Natural killer cell (primary cell): Measurements from ENCODE around the gene PKP4. TPM values are rescaled to one million over a fixed set of nuclear protein-coding genes. Genes with fewer than 3 reads are reported as not detected.

Experiments used
- ATAC-seq, 3 donors: fragments of 150-1000 bp in 2 of 3; fragments of 200-7000 bp in 1 of 3; cut with Tn5 transposase; 1 replicate in 1 of 3; 2 replicates in 2 of 3; pipeline ENCODE4 v1.10.0; 2021; ENCODE audit warnings: mild to moderate bottlenecking in 2 of 3, moderate library complexity in 2 of 3
- DNase-seq, 2 donors: peaks; one replicate each; pipeline versions ENCODE4 v3.0.0 to v3.0.0-alpha.2; 2013 to 2021; ENCODE audit warnings: mixed read lengths in 1 of 2
- H3K27ac ChIP-seq: one replicate; pipeline ENCODE4 v1.5.1; 2013; ENCODE audit warnings: mild to moderate bottlenecking, low read length
- H3K27me3 ChIP-seq: one replicate; pipeline ENCODE4 v1.6.1; 2013; ENCODE audit warnings: low read length; ENCODE audit not compliant: control insufficient read depth, insufficient read depth
- H3K36me3 ChIP-seq: one replicate; pipeline ENCODE4 v1.6.1; 2013; ENCODE audit warnings: low read length; ENCODE audit not compliant: control insufficient read depth, insufficient read depth
- H3K4me1 ChIP-seq: one replicate; pipeline ENCODE4 v1.6.1; 2013; ENCODE audit warnings: low read length; ENCODE audit not compliant: control insufficient read depth, insufficient read depth
- H3K4me3 ChIP-seq: one replicate; pipeline ENCODE4 v1.5.1; 2013; ENCODE audit warnings: low read length
- H3K9me3 ChIP-seq: one replicate; pipeline ENCODE4 v1.6.1; 2013; ENCODE audit warnings: low read length; ENCODE audit not compliant: control insufficient read depth, insufficient read depth
- H3K27ac Mint-ChIP-seq, 2 donors: one replicate each; pipeline ENCODE4 v1.8.0; 2022; ENCODE audit warnings: mild to moderate bottlenecking in 2 of 2, mixed read lengths in 2 of 2, moderate library complexity in 1 of 2
- H3K27me3 Mint-ChIP-seq, 2 donors: one replicate each; pipeline ENCODE4 v1.8.0; 2022; ENCODE audit warnings: low read depth in 2 of 2, mixed read lengths in 2 of 2
- H3K36me3 Mint-ChIP-seq: one replicate; pipeline ENCODE4 v1.8.0; 2022; ENCODE audit warnings: mixed read lengths
- H3K4me1 Mint-ChIP-seq, 2 donors: one replicate each; pipeline ENCODE4 v1.8.0; 2022; ENCODE audit warnings: mixed read lengths in 2 of 2
- H3K4me3 Mint-ChIP-seq: one replicate; pipeline ENCODE4 v1.8.0; 2022; ENCODE audit warnings: mild to moderate bottlenecking, moderate library complexity, mixed read lengths
- H3K9me3 Mint-ChIP-seq, 2 donors: one replicate each; pipeline ENCODE4 v1.8.0; 2022; ENCODE audit warnings: mixed read lengths in 2 of 2
- WGBS: methylation state at CpG from one replicate; pipeline ENCODE4 v1.1.7; 2013; ENCODE audit warnings: missing lambda C conversion rate; ENCODE audit not compliant: insufficient coverage; 5-methylcytosine and 5-hydroxymethylcytosine counted together
- intact Hi-C: fragments of 100-400 bp; cut with micrococcal nuclease; formaldehyde crosslinking; loops from one replicate; pipeline ENCODE4 v1.14.2; 2022
- total RNA-seq, 4 donors: library from RNA; stranded (reverse); fragments of 120-200 nt in 1 of 4; gene quantifications; one replicate each; pipeline versions ENCODE4 v1.2.3 to v1.2.4, GENCODE V29; 2013 to 2022
- TF ChIP-seq, protein P1 (sequence below): fragments of 200-600 bp; IDR thresholded peaks from one replicate; pipeline ENCODE4 v1.8.0; 2022; ENCODE audit warnings: antibody characterized with exemption

PKP4 gene
- total RNA-seq, 3 donors from 2014 or later (not counting 1 experiment from before 2014, with no cell fraction given), result 5.9 to 8.4 (median 7.2) TPM

DNA sequence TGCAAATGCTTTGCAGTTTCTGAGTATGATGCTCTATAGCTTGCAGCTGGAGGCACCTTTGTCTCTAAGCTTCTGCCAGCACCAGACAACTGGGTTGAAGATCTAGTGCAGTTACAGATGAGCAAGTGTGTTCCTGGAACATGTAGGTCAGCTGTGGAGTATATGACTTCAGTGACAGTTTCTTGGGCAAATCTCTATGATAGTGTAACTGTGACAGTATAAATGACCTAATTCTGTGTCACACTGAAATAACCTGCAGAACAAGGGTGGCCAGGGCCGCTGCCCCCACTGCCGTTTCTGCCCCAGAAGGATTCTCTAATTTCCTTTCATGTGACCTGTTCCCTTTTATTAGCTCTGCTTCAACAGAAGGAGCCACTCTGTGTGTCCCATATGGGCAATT is 193.1 kb downstream of the PKP4 start:
- DNase-seq, result no peak
- H3K27me3 Mint-ChIP-seq, result no peaks in the 10 kb centered on the region
- Histone ChIP-seq H3K27me3 (no peaks in the 10 kb centered on the region), H3K27ac (no peak overlapping the region), H3K36me3 (no peaks in the 10 kb centered on the region), H3K9me3 (no peaks in the 10 kb centered on the region), H3K4me1 (no peaks in the 10 kb centered on the region), H3K4me3 (no peak overlapping the region)
- H3K4me1 Mint-ChIP-seq, result no peaks in the 10 kb centered on the region
- WGBS, result 84% methylated on average over 2 of the region's 2 CpGs
- H3K4me3 Mint-ChIP-seq, result no peak overlapping the region
- H3K9me3 Mint-ChIP-seq, result no peaks in the 10 kb centered on the region
- TF ChIP-seq, protein P1, sequence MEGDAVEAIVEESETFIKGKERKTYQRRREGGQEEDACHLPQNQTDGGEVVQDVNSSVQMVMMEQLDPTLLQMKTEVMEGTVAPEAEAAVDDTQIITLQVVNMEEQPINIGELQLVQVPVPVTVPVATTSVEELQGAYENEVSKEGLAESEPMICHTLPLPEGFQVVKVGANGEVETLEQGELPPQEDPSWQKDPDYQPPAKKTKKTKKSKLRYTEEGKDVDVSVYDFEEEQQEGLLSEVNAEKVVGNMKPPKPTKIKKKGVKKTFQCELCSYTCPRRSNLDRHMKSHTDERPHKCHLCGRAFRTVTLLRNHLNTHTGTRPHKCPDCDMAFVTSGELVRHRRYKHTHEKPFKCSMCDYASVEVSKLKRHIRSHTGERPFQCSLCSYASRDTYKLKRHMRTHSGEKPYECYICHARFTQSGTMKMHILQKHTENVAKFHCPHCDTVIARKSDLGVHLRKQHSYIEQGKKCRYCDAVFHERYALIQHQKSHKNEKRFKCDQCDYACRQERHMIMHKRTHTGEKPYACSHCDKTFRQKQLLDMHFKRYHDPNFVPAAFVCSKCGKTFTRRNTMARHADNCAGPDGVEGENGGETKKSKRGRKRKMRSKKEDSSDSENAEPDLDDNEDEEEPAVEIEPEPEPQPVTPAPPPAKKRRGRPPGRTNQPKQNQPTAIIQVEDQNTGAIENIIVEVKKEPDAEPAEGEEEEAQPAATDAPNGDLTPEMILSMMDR, result no peak
- ATAC-seq, result no peak
- intact Hi-C loops, result no loop called here
- no peak overlapping the region for H3K27ac Mint-ChIP-seq
- H3K36me3 Mint-ChIP-seq, result no peaks in the 10 kb centered on the region

DNA sequence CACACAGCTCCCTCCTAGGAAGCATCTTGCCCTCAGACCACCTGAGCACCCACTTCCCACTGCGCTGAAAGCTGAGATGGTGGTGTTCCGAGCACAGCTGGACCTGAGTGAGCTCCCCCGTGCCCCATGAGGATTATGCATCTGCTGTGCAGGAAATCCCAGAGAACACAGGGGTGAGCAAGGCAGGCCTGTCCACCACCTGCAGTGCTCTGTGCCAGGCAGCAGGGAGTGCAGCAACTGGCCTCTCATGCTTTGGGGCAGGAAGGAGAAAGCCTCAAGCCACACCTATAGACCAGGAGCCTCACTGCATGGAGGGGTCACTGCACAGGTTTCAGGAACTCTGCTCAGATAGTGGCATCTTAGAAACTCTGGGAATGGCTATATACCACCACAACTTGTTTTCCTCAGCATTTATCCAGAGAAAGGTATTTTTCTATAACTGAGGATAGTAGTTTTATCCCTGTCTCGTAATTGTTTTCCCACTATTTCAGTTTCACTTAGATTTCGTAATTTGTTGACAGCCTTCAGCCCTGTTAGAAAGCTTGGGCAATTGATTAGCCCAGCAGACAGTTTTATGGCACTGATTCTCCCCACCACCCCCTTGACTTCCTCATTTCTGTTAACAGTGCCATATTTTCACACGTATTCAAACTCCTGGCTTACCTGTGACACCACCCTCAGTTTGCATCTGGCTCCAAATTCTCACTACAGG is 194.1 kb downstream of the PKP4 start:
- H3K27me3 Mint-ChIP-seq, result no peaks in the 10 kb centered on the region

DNA sequence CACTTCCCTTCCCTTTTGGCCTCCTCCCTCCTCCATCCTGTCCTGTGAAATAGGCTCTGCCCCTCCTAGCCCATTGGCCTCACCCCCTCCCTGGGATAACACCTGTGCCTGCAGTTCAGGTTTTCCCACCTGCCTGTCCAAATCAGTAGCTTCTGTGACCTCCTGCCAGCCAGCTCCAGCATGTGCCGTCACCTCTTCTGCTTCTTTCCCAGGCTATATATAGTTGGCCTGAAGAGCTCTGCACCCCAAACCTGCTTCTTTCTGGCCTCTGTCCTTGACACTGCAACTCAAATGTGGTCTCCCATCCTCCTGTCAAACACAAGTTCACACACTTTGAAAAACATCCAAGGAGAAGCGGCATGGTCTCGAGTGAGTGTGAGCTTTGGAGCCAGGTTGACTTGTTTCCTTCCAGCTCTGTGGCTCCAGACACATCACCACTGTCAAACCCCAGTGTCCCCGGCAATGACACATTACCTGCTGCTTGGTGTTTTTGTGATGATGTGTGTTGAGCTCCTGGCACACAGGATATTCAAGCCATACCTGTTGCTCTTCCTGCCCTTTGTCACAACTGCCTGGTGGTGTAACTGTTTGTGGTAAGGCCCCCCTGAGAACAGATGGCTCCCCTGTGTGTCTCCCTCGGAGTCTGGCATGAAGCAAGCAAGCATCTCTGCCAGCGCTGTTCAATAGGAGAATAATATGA is 194.8 kb downstream of the PKP4 start:
- Histone ChIP-seq H3K36me3 (no peaks in the 10 kb centered on the region), H3K27me3 (no peaks in the 10 kb centered on the region), H3K9me3 (no peaks in the 10 kb centered on the region), H3K27ac (no peak overlapping the region), H3K4me1 (no peaks in the 10 kb centered on the region), H3K4me3 (no peak overlapping the region)
- Mint-ChIP-seq H3K27me3 (no peaks in the 10 kb centered on the region), H3K4me3 (no peak overlapping the region), H3K9me3 (no peaks in the 10 kb centered on the region), H3K27ac (no peak overlapping the region), H3K4me1 (no peaks in the 10 kb centered on the region), H3K36me3 (no peaks in the 10 kb centered on the region)
- WGBS, result 88% methylated on average over 5 of the region's 6 CpGs
- TF ChIP-seq, protein P1, result no peak
- ATAC-seq (no peak), DNase-seq (no peak)
- intact Hi-C loops, result no loop called here

More for the DNA sequence above, 194.1 kb downstream of the PKP4 start:
- Histone ChIP-seq H3K36me3 (no peaks in the 10 kb centered on the region), H3K4me1 (no peaks in the 10 kb centered on the region), H3K9me3 (no peaks in the 10 kb centered on the region), H3K4me3 (no peak overlapping the region), H3K27me3 (no peaks in the 10 kb centered on the region), H3K27ac (no peak overlapping the region)
- intact Hi-C loops, result no loop called here
- DNase-seq, result no peak
- no peak overlapping the region for H3K4me3 Mint-ChIP-seq
- WGBS, result 71% methylated on average over 6 of the region's 6 CpGs
- H3K4me1 Mint-ChIP-seq, result no peaks in the 10 kb centered on the region
- H3K36me3 Mint-ChIP-seq, result no peaks in the 10 kb centered on the region
- TF ChIP-seq, protein P1, result no peak
- H3K9me3 Mint-ChIP-seq, result no peaks in the 10 kb centered on the region
- ATAC-seq, result no peak
- H3K27ac Mint-ChIP-seq, result no peak overlapping the region
